GM12801 (cell line): ENCODE results near the gene STX12.

Experiments used
- CTCF ChIP-seq: IDR thresholded peaks from one replicate; pipeline ENCODE4 v1.5.1; 2011; ENCODE audit warnings: control low read depth; ENCODE audit not compliant: insufficient read length; ENCODE audit errors: extremely low read depth

STX12 gene

GRCh38 chr1:27741121-27741520, 31.9 kb upstream of the STX12 start:
- TF ChIP-seq CTCF: no peak

- no peak for TF ChIP-seq CTCF
These were observed 28.5 kb upstream of the STX12 start for GRCh38 chr1:27744556-27744955.

GRCh38 chr1:27745466-27745865, 27.6 kb upstream of the STX12 start:
- no peak for TF ChIP-seq CTCF

- TF ChIP-seq CTCF: no peak
These were observed 20.7 kb upstream of the STX12 start for GRCh38 chr1:27752360-27752759.

GRCh38 chr1:27755286-27755685, 17.7 kb upstream of the STX12 start:
- no peak for TF ChIP-seq CTCF

GRCh38 chr1:27755865-27756264, 17.2 kb upstream of the STX12 start:
- TF ChIP-seq CTCF: no peak

- no peak for TF ChIP-seq CTCF
These were observed 13.8 kb upstream of the STX12 start for GRCh38 chr1:27759236-27759635.

- TF ChIP-seq CTCF: no peak
These were observed 12.6 kb upstream of the STX12 start for GRCh38 chr1:27760426-27760825.
